Measurements from ENCODE around the gene CADM1.

Gene CADM1

GRCh38 chr11:115378557-115378956 lies 125.7 kb downstream of the CADM1 start:
- no peaks in the 10 kb centered on the region for H3K9me3 ChIP-seq
- peaks cover 11% of the 10 kb centered on the region for H3K4me1 ChIP-seq
- H3K36me3 ChIP-seq (replicated peaks) = no peaks in the 10 kb centered on the region
- peaks cover 4% of the 10 kb centered on the region for H3K27me3 ChIP-seq (ENCODE audit: low read depth)
- in situ Hi-C loops (cut with MboI; ENCODE audit: low sequenced_read_pairs) = no loop called here
- H3K4me3 ChIP-seq = no peak overlapping the region
- no peak for DNase-seq (ENCODE audit: low spot score in 2 of 2)

GRCh38 chr11:115377882-115378296 lies 126.3 kb downstream of the CADM1 start:
- in situ Hi-C loops (cut with MboI; ENCODE audit: low sequenced_read_pairs) = no loop called here
- no peak for DNase-seq (ENCODE audit: low spot score in 2 of 2)
- no peak overlapping the region for H3K4me3 ChIP-seq
- peaks cover 4% of the 10 kb centered on the region for H3K27me3 ChIP-seq (ENCODE audit: low read depth)
- H3K36me3 ChIP-seq (replicated peaks) = no peaks in the 10 kb centered on the region
- H3K4me1 ChIP-seq = peaks cover 7% of the 10 kb centered on the region
- H3K9me3 ChIP-seq = no peaks in the 10 kb centered on the region

GRCh38 chr11:115368616-115369015 lies 135.6 kb downstream of the CADM1 start:
- no peaks in the 10 kb centered on the region for H3K27me3 ChIP-seq (ENCODE audit: low read depth)
- 0 out of 2 replicates have a peak, but pooled peaks cover 3% of the 10 kb centered on the region for H3K4me1 ChIP-seq
- in situ Hi-C loops (cut with MboI; ENCODE audit: low sequenced_read_pairs) = no loop called here
- H3K4me3 ChIP-seq = no peak overlapping the region
- DNase-seq (ENCODE audit: low spot score in 2 of 2) = no peak
- H3K9me3 ChIP-seq = no peaks in the 10 kb centered on the region
- no peaks in the 10 kb centered on the region for H3K36me3 ChIP-seq (replicated peaks)

GRCh38 chr11:115366826-115367225 lies 137.4 kb downstream of the CADM1 start:
- in situ Hi-C loops (cut with MboI; ENCODE audit: low sequenced_read_pairs) = no loop called here
- Histone ChIP-seq H3K36me3 (replicated peaks) (no peaks in the 10 kb centered on the region), H3K9me3 (no peaks in the 10 kb centered on the region), H3K4me3 (no peak overlapping the region), H3K27me3 (ENCODE audit: low read depth) (no peaks in the 10 kb centered on the region), H3K4me1 (0 out of 2 replicates have a peak, but pooled peaks cover 3% of the 10 kb centered on the region)
- no peak for DNase-seq (ENCODE audit: low spot score in 2 of 2)

- no peak overlapping the region for H3K4me3 ChIP-seq
- in situ Hi-C loops (cut with MboI; ENCODE audit: low sequenced_read_pairs) = no loop called here
- 0 out of 2 replicates have a peak, but pooled peaks cover 3% of the 10 kb centered on the region for H3K4me1 ChIP-seq
- no peaks in the 10 kb centered on the region for H3K27me3 ChIP-seq (ENCODE audit: low read depth)
- no peak for DNase-seq (ENCODE audit: low spot score in 2 of 2)
- H3K36me3 ChIP-seq (replicated peaks) = no peaks in the 10 kb centered on the region
- no peaks in the 10 kb centered on the region for H3K9me3 ChIP-seq
Observed at GRCh38 chr11:115365907-115366306, 138.3 kb downstream of the CADM1 start.

- in situ Hi-C loops (cut with MboI; ENCODE audit: low sequenced_read_pairs) = no loop called here
- H3K9me3 ChIP-seq = no peaks in the 10 kb centered on the region
- H3K4me3 ChIP-seq = no peak overlapping the region
- no peaks in the 10 kb centered on the region for H3K27me3 ChIP-seq (ENCODE audit: low read depth)
- H3K4me1 ChIP-seq = 0 out of 2 replicates have a peak, but pooled peaks cover 3% of the 10 kb centered on the region
- DNase-seq (ENCODE audit: low spot score in 2 of 2) = no peak
- no peaks in the 10 kb centered on the region for H3K36me3 ChIP-seq (replicated peaks)
Observed at GRCh38 chr11:115364896-115365295, 139.3 kb downstream of the CADM1 start.

- Histone ChIP-seq H3K4me1 (0 out of 2 replicates have a peak, but pooled peaks cover 3% of the 10 kb centered on the region), H3K36me3 (replicated peaks) (no peaks in the 10 kb centered on the region), H3K27me3 (ENCODE audit: low read depth) (no peaks in the 10 kb centered on the region), H3K4me3 (no peak overlapping the region), H3K9me3 (no peaks in the 10 kb centered on the region)
- in situ Hi-C loops (cut with MboI; ENCODE audit: low sequenced_read_pairs) = no loop called here
- DNase-seq (ENCODE audit: low spot score in 2 of 2) = no peak
Observed at GRCh38 chr11:115363921-115364320, 140.3 kb downstream of the CADM1 start.

- Histone ChIP-seq H3K36me3 (replicated peaks) (no peaks in the 10 kb centered on the region), H3K27me3 (ENCODE audit: low read depth) (no peaks in the 10 kb centered on the region), H3K9me3 (no peaks in the 10 kb centered on the region), H3K4me1 (0 out of 2 replicates have a peak, but pooled peaks cover 3% of the 10 kb centered on the region), H3K4me3 (no peak overlapping the region)
- in situ Hi-C loops (cut with MboI; ENCODE audit: low sequenced_read_pairs) = no loop called here
- DNase-seq (ENCODE audit: low spot score in 2 of 2) = no peak
Observed at GRCh38 chr11:115363426-115363825, 140.8 kb downstream of the CADM1 start.

- in situ Hi-C loops (cut with MboI; ENCODE audit: low sequenced_read_pairs) = no loop called here
- no peaks in the 10 kb centered on the region for H3K27me3 ChIP-seq (ENCODE audit: low read depth)
- no peak overlapping the region for H3K4me3 ChIP-seq
- no peaks in the 10 kb centered on the region for H3K4me1 ChIP-seq
- H3K36me3 ChIP-seq (replicated peaks) = no peaks in the 10 kb centered on the region
- no peak for DNase-seq (ENCODE audit: low spot score in 2 of 2)
- H3K9me3 ChIP-seq = no peaks in the 10 kb centered on the region
Observed at GRCh38 chr11:115362997-115363396, 141.2 kb downstream of the CADM1 start.

GRCh38 chr11:115361025-115361424 lies 143.2 kb downstream of the CADM1 start:
- no peak for DNase-seq (ENCODE audit: low spot score in 2 of 2)
- no peaks in the 10 kb centered on the region for H3K36me3 ChIP-seq (replicated peaks)
- H3K27me3 ChIP-seq (ENCODE audit: low read depth) = no peaks in the 10 kb centered on the region
- no peak overlapping the region for H3K4me3 ChIP-seq
- no peaks in the 10 kb centered on the region for H3K9me3 ChIP-seq
- in situ Hi-C loops (cut with MboI; ENCODE audit: low sequenced_read_pairs) = no loop called here
- no peaks in the 10 kb centered on the region for H3K4me1 ChIP-seq

GRCh38 chr11:115360186-115360824 lies 143.9 kb downstream of the CADM1 start:
- H3K27me3 ChIP-seq (ENCODE audit: low read depth) = no peaks in the 10 kb centered on the region
- H3K9me3 ChIP-seq = no peaks in the 10 kb centered on the region
- in situ Hi-C loops (cut with MboI; ENCODE audit: low sequenced_read_pairs) = no loop called here

GRCh38 chr11:115357066-115357465 lies 147.1 kb downstream of the CADM1 start:
- Histone ChIP-seq H3K27me3 (ENCODE audit: low read depth) (peaks cover 3% of the 10 kb centered on the region; the same call in 1 of the 2 replicates), H3K4me3 (no peak overlapping the region), H3K4me1 (no peaks in the 10 kb centered on the region), H3K9me3 (no peaks in the 10 kb centered on the region), H3K36me3 (replicated peaks) (no peaks in the 10 kb centered on the region)
- in situ Hi-C loops (cut with MboI; ENCODE audit: low sequenced_read_pairs) = no loop called here
- no peak for DNase-seq (ENCODE audit: low spot score in 2 of 2)

More at GRCh38 chr11:115360186-115360824, 143.9 kb downstream of the CADM1 start:
- Histone ChIP-seq H3K4me1 (no peaks in the 10 kb centered on the region), H3K4me3 (no peak overlapping the region), H3K36me3 (replicated peaks) (no peaks in the 10 kb centered on the region)
- no peak for DNase-seq (ENCODE audit: low spot score in 2 of 2)

GRCh38 chr11:115352805-115353485 lies 151.3 kb downstream of the CADM1 start:
- Histone ChIP-seq H3K9me3 (no peaks in the 10 kb centered on the region), H3K4me1 (no peaks in the 10 kb centered on the region), H3K36me3 (replicated peaks) (no peaks in the 10 kb centered on the region), H3K27me3 (ENCODE audit: low read depth) (peaks cover 3% of the 10 kb centered on the region; the same call in 1 of the 2 replicates), H3K4me3 (no peak overlapping the region)
- DNase-seq (ENCODE audit: low spot score in 2 of 2) = no peak
- in situ Hi-C loops (cut with MboI; ENCODE audit: low sequenced_read_pairs) = no loop called here

GRCh38 chr11:115349335-115350017 lies 154.7 kb downstream of the CADM1 start:
- in situ Hi-C loops (cut with MboI; ENCODE audit: low sequenced_read_pairs) = loop anchor here (25.0 kb wide), 1 partner anchor 1338 kb away; no protein-coding TSS in a partner anchor
- no peak for DNase-seq (ENCODE audit: low spot score in 2 of 2)
- Histone ChIP-seq H3K36me3 (replicated peaks) (no peaks in the 10 kb centered on the region), H3K9me3 (no peaks in the 10 kb centered on the region), H3K27me3 (ENCODE audit: low read depth) (peaks cover 3% of the 10 kb centered on the region; the same call in 1 of the 2 replicates), H3K4me3 (no peak overlapping the region), H3K4me1 (no peaks in the 10 kb centered on the region)
